ENCODE results near the gene PSME3IP1.
"Not testable (repeated sequence)": the region's sequence is repeated elsewhere in the genome, so short reads cannot be mapped to it uniquely, and the experiment has no call there.

The PSME3IP1 gene

GRCh38 chr16:57196753-57197152 lies 10.9 kb upstream of the PSME3IP1 start:
- DNase-seq: no peak

GRCh38 chr16:57196286-57196685 lies 10.4 kb upstream of the PSME3IP1 start:
- no peak for DNase-seq

- DNase-seq: no peak
These were observed 8.7 kb upstream of the PSME3IP1 start for GRCh38 chr16:57194512-57194911.

GRCh38 chr16:57192720-57193486 lies 7.1 kb upstream of the PSME3IP1 start:
- no peak for DNase-seq

- no peak for DNase-seq
These were observed 6.3 kb upstream of the PSME3IP1 start for GRCh38 chr16:57192146-57192545.

GRCh38 chr16:57191056-57191571 lies 5.3 kb upstream of the PSME3IP1 start:
- DNase-seq: no peak

- no peak for DNase-seq
These were observed 4.3 kb upstream of the PSME3IP1 start for GRCh38 chr16:57190136-57190535.

- DNase-seq: not testable (repeated sequence)
These were observed 3.7 kb upstream of the PSME3IP1 start for GRCh38 chr16:57189527-57189926.

GRCh38 chr16:57188711-57189002 lies 2.8 kb upstream of the PSME3IP1 start:
- no peak for DNase-seq

GRCh38 chr16:57187902-57188710 lies 2.3 kb upstream of the PSME3IP1 start:
- DNase-seq: not testable (repeated sequence)

- peak; percentile 9 for DNase-seq
These were observed 1.3 kb upstream of the PSME3IP1 start for GRCh38 chr16:57186872-57187854.

- no peak for DNase-seq
These were observed 344 bp downstream of the PSME3IP1 start for GRCh38 chr16:57185446-57185944.

GRCh38 chr16:57184887-57185445 lies 873 bp downstream of the PSME3IP1 start:
- DNase-seq: no peak

GRCh38 chr16:57184113-57184512 lies 1.7 kb downstream of the PSME3IP1 start:
- DNase-seq: no peak

- no peak for DNase-seq
These were observed 6.5 kb downstream of the PSME3IP1 start for GRCh38 chr16:57179215-57179828.

- no peak for DNase-seq
These were observed 7.0 kb downstream of the PSME3IP1 start for GRCh38 chr16:57178793-57179212.

- DNase-seq: no peak
These were observed 7.6 kb downstream of the PSME3IP1 start for GRCh38 chr16:57178196-57178595.

GRCh38 chr16:57175896-57176295 lies 9.9 kb downstream of the PSME3IP1 start:
- no peak for DNase-seq

- DNase-seq: no peak
These were observed 13.0 kb downstream of the PSME3IP1 start for GRCh38 chr16:57172721-57173290.

GRCh38 chr16:57169327-57169726 lies 16.5 kb downstream of the PSME3IP1 start:
- no peak for DNase-seq

GRCh38 chr16:57167953-57168352 lies 17.9 kb downstream of the PSME3IP1 start:
- no peak for DNase-seq

Measured in activated effector memory CD4-positive, alpha-beta T cell treated with Interleukin-2 at 50 U/mL for 16 hours (primary cell).